Keratinocyte (primary cell): Measurements from ENCODE around the gene SCN9A. TPM values are rescaled to one million over a fixed set of nuclear protein-coding genes. Genes with fewer than 3 reads are reported as not detected.
"Not testable (repeated sequence)": the region's sequence is repeated elsewhere in the genome, so short reads cannot be mapped to it uniquely, and the experiment has no call there.

ENCODE experiments used
- DNase-seq: peaks from one replicate; pipeline ENCODE4 v3.0.0-alpha.2; 2011; ENCODE audit warnings: low read depth, missing footprints, low spot score
- FAIRE-seq: peaks from 2 replicates; lab custom pipeline; 2011; peaks lifted over from hg19 to GRCh38; lab: Jason Lieb, UNC
- H2AFZ ChIP-seq: 2 replicates; pipeline ENCODE4 v1.6.0; 2012; ENCODE audit warnings: low read length, control low read depth, inconsistent platforms; ENCODE audit not compliant: control insufficient read depth
- H3K27ac ChIP-seq: 2 replicates; pipeline ENCODE4 v1.5.1; 2011; ENCODE audit warnings: low read length; ENCODE audit not compliant: control insufficient read depth, insufficient read depth
- H3K27me3 ChIP-seq: 3 replicates; pipeline ENCODE4 v1.6.0; 2011; ENCODE audit warnings: low read length; ENCODE audit not compliant: control insufficient read depth, insufficient read depth; ENCODE audit errors: extremely low read depth
- H3K36me3 ChIP-seq, 2 experiments: 2 replicates in 1 of 2; 3 replicates in 1 of 2; pipeline ENCODE4 v1.5.1; 2011; ENCODE audit warnings: low read length in 2 of 2, mild to moderate bottlenecking in 1 of 2; ENCODE audit not compliant: control insufficient read depth in 2 of 2, insufficient read depth in 2 of 2; ENCODE audit errors: extremely low read depth in 1 of 2
- H3K4me1 ChIP-seq: 3 replicates; pipeline ENCODE4 v1.5.1; 2011; ENCODE audit warnings: low read length; ENCODE audit not compliant: control insufficient read depth, insufficient read depth; ENCODE audit errors: extremely low read depth
- H3K4me2 ChIP-seq: 3 replicates; pipeline ENCODE4 v1.6.0; 2011; ENCODE audit warnings: low read depth, low read length; ENCODE audit not compliant: control insufficient read depth, insufficient read depth; ENCODE audit errors: extremely low read depth
- H3K4me3 ChIP-seq, 3 experiments: fragments of 200-600 bp in 1 of 3; sonication (generic) in 1 of 3; 2 replicates in 2 of 3; 3 replicates in 1 of 3; pipeline ENCODE4 v1.5.1; 2011 to 2016; ENCODE audit warnings: low read length in 3 of 3, mild to moderate bottlenecking in 3 of 3, control low read depth in 2 of 3, inconsistent platforms in 1 of 3, low read depth in 1 of 3, mixed read lengths in 1 of 3, mixed run types in 1 of 3, moderate library complexity in 1 of 3; ENCODE audit not compliant: control insufficient read depth in 2 of 3, insufficient read depth in 2 of 3; ENCODE audit errors: extremely low read depth in 1 of 3
- H3K79me2 ChIP-seq: 2 replicates; pipeline ENCODE4 v1.6.0; 2012; ENCODE audit warnings: low read length; ENCODE audit not compliant: control insufficient read depth, insufficient read depth
- H3K9ac ChIP-seq: 3 replicates; pipeline ENCODE4 v1.6.0; 2011; ENCODE audit warnings: low read length; ENCODE audit not compliant: control insufficient read depth, insufficient read depth; ENCODE audit errors: extremely low read depth
- H3K9me1 ChIP-seq: 3 replicates; pipeline ENCODE4 v1.6.0; 2011; ENCODE audit warnings: low read length; ENCODE audit not compliant: control insufficient read depth, insufficient read depth; ENCODE audit errors: extremely low read depth
- H3K9me3 ChIP-seq: 2 replicates; pipeline ENCODE4 v1.5.1; 2012; ENCODE audit warnings: low read depth, low read length; ENCODE audit not compliant: control insufficient read depth
- H4K20me1 ChIP-seq: 3 replicates; pipeline ENCODE4 v1.6.0; 2011; ENCODE audit warnings: low read length; ENCODE audit not compliant: control insufficient read depth, insufficient read depth; ENCODE audit errors: extremely low read depth
- EZH2 ChIP-seq: IDR thresholded peaks from one replicate; pipeline ENCODE4 v1.6.1; 2012; ENCODE audit warnings: inconsistent platforms, mild to moderate bottlenecking, low read length, moderate library complexity
- dilution Hi-C: fragments of 300-500 bp; cut with MboI; formaldehyde crosslinking; loops from one replicate; pipeline ENCODE4 v1.7.0; 2020; ENCODE audit warnings: low sequenced_read_pairs; ENCODE audit not compliant: extremely low pct_ligation_motif_present
- polyA plus RNA-seq, 5 experiments: library from polyadenylated mRNA; depleted of rRNA in 3 of 5; stranded (reverse) in 3 of 5; stranded (forward) in 1 of 5; unstranded in 1 of 5; fragments of >200 nt; gene quantifications; 1 replicate in 1 of 5; 2 replicates in 3 of 5; 3 replicates in 1 of 5; pipeline versions ENCODE4 v1.2.1 to v1.2.3, GENCODE V29; 2011 to 2012; ENCODE audit warnings: missing spikeins in 2 of 5, low read depth in 1 of 5, low replicate concordance in 1 of 5
- TF ChIP-seq, protein P1 (sequence below), 3 experiments: IDR thresholded peaks in 1 of 3; conservative IDR thresholded peaks in 1 of 3; optimal IDR thresholded peaks in 1 of 3; 2 replicates in 2 of 3; 3 replicates in 1 of 3; pipeline versions ENCODE3 to v1.5.1; 2011; ENCODE audit warnings: low read length in 3 of 3, mild to moderate bottlenecking in 3 of 3, moderate library complexity in 2 of 3, control low read depth in 1 of 3, inconsistent platforms in 1 of 3; ENCODE audit not compliant: insufficient read depth in 2 of 3; ENCODE audit errors: extremely low read depth in 1 of 3

The SCN9A gene
- polyA plus RNA-seq, 1 donor (not counting 4 experiments of a cell fraction or from before 2014, with no cell fraction given) = 0.10 TPM

DNA sequence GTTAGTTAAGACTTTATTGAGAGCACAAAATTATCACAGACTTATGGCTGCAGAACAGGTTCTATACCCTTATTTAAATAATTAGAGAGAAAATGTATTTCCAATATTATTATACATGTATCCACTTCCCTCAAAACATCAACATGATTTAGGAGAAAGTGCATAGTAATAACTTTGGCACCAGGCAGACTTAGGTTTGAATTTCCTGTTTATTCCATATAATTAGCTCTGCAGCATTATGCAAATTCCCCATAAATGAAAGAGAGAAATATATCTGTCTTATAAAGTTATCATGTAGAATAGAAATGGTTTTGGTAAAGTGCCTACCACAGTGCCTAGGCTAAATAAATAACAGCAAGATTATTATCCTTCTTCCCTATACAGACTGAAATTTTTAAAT is 15.3 kb downstream of the SCN9A start:
- no peak overlapping the region for H3K27ac ChIP-seq
- no peaks in the 10 kb centered on the region for H3K27me3 ChIP-seq
- dilution Hi-C loops = no loop called here
- no peaks in the 10 kb centered on the region for H3K4me1 ChIP-seq
- H3K4me2 ChIP-seq = no peak overlapping the region
- DNase-seq (no peak), FAIRE-seq (no peak)
- no peaks in the 10 kb centered on the region for H4K20me1 ChIP-seq
- H3K36me3 ChIP-seq = no peaks in the 10 kb centered on the region
- TF ChIP-seq EZH2 = no peak
- TF ChIP-seq, protein P1, sequence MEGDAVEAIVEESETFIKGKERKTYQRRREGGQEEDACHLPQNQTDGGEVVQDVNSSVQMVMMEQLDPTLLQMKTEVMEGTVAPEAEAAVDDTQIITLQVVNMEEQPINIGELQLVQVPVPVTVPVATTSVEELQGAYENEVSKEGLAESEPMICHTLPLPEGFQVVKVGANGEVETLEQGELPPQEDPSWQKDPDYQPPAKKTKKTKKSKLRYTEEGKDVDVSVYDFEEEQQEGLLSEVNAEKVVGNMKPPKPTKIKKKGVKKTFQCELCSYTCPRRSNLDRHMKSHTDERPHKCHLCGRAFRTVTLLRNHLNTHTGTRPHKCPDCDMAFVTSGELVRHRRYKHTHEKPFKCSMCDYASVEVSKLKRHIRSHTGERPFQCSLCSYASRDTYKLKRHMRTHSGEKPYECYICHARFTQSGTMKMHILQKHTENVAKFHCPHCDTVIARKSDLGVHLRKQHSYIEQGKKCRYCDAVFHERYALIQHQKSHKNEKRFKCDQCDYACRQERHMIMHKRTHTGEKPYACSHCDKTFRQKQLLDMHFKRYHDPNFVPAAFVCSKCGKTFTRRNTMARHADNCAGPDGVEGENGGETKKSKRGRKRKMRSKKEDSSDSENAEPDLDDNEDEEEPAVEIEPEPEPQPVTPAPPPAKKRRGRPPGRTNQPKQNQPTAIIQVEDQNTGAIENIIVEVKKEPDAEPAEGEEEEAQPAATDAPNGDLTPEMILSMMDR (optimal IDR thresholded peaks at IDR 0.05 in 1 of 3, IDR thresholded peaks at IDR 0.05 in 1 of 3, conservative IDR thresholded peaks at IDR 0.05 in 1 of 3; ENCODE audit: extremely low read depth in 1 of 3, insufficient read depth in 2 of 3, low read length in 3 of 3) = no peak
- H3K4me3 ChIP-seq = no peak overlapping the region
- H3K9me1 ChIP-seq = no peaks in the 10 kb centered on the region
- H3K79me2 ChIP-seq = no peaks in the 10 kb centered on the region
- no peak overlapping the region for H3K9ac ChIP-seq
- H2AFZ ChIP-seq = no peak overlapping the region
- H3K9me3 ChIP-seq = no peaks in the 10 kb centered on the region

DNA sequence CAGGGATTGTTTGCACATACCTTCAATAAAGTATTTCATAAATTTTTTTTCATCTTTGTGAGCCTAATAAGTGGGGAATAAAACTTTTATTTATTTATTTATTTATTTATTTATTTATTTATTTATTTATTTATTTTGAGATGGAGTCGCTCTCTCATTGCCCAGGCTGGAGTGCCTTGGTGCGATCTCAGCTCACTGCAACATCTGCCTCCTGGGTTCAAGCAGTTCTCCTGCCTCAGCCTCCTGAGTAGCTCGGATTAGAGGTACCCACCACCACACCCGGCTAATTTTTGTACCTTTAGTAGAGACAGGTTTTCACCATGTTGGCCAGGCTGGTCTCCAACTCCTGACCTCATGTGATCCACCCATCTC is 17.8 kb downstream of the SCN9A start:
- DNase-seq, FAIRE-seq, H3K36me3 ChIP-seq, dilution Hi-C loops, H3K4me2 ChIP-seq, H3K4me1 ChIP-seq, H3K9ac ChIP-seq, H3K9me3 ChIP-seq, H3K27me3 ChIP-seq, H2AFZ ChIP-seq, H3K9me1 ChIP-seq, H4K20me1 ChIP-seq, H3K79me2 ChIP-seq, H3K27ac ChIP-seq, H3K4me3 ChIP-seq: not testable (repeated sequence)
